Vagina (tissue), 2 donors: ENCODE data around the gene TM7SF2.

Experiments used
- CTCF ChIP-seq, 3 experiments: fragments of 450-650 bp in 2 of 3; fragments of 200-600 bp in 1 of 3; sonication (generic) in 1 of 3; IDR thresholded peaks; one replicate each; pipeline ENCODE4 v1.5.1; 2017 to 2019; ENCODE audit warnings: antibody characterized with exemption in 3 of 3, mild to moderate bottlenecking in 2 of 3, moderate library complexity in 2 of 3
- POLR2A ChIP-seq, 2 donors: fragments of 450-650 bp; IDR thresholded peaks; one replicate each; pipeline ENCODE4 v1.6.1; 2017; ENCODE audit warnings: antibody characterized with exemption in 2 of 2, mild to moderate bottlenecking in 2 of 2, moderate library complexity in 2 of 2
- POLR2AphosphoS5 ChIP-seq, 2 donors: sonication (generic); formaldehyde crosslinking; IDR thresholded peaks; one replicate each; pipeline ENCODE4 v1.9.0; 2017; ENCODE audit warnings: antibody characterized with exemption in 2 of 2, mild to moderate bottlenecking in 2 of 2, low read depth in 1 of 2; ENCODE audit not compliant: insufficient read depth in 1 of 2

- TF ChIP-seq CTCF (IDR thresholded peaks at IDR 0.05) (no peak), POLR2A (IDR thresholded peaks at IDR 0.05) (no peak), POLR2AphosphoS5 (IDR thresholded peaks at IDR 0.05; ENCODE audit: insufficient read depth in 1 of 2, low read depth in 1 of 2) (no peak)
Observed at GRCh38 chr11:65130631-65131416, 19.2 kb downstream of the TM7SF2 start.
